HEK293 (cell line): ENCODE measurements around the gene FCGBP.

Source experiments
- CTCF ChIA-PET: fragments of 350-600 bp; formaldehyde crosslinking; extraction: SDS; loops from one replicate; lab custom pipeline; 2021; ENCODE audit warnings: antibody characterized with exemption; lab: Yijun Ruan, JAX
- POLR2A ChIA-PET: fragments of 300-600 bp; formaldehyde crosslinking; extraction: SDS; loops from one replicate; lab custom pipeline; 2020; ENCODE audit warnings: antibody characterized with exemption, inconsistent platforms; lab: Yijun Ruan, JAX
- H3K27ac ChIP-seq: fragments of 200-500 bp; sonication (Bioruptor generic); 2 replicates; pipeline ENCODE4 v1.5.1; 2014; ENCODE audit warnings: low read depth, low read length, control low read depth, inconsistent platforms; ENCODE audit errors: extremely low read depth
- H3K36me3 ChIP-seq, 2 experiments: fragments of 200-500 bp in 1 of 2; sonication (Bioruptor generic) in 1 of 2; 1 replicate in 1 of 2; 2 replicates in 1 of 2; pipeline ENCODE4 v1.5.1; 2014 to 2017; ENCODE audit warnings: inconsistent platforms in 2 of 2, low read length in 2 of 2; ENCODE audit not compliant: control insufficient read depth in 2 of 2, insufficient read depth in 1 of 2
- H3K4me1 ChIP-seq: fragments of 200-500 bp; sonication (Bioruptor generic); 2 replicates; pipeline ENCODE4 v1.5.1; 2014; ENCODE audit warnings: mild to moderate bottlenecking, low read length, inconsistent platforms; ENCODE audit not compliant: control insufficient read depth, insufficient read depth
- H3K4me3 ChIP-seq: 2 replicates; pipeline ENCODE4 v1.5.1; 2011; ENCODE audit warnings: low read depth, mild to moderate bottlenecking, control low read depth, low read length, moderate library complexity
- H3K9me3 ChIP-seq: fragments of 200-500 bp; sonication (Bioruptor generic); 2 replicates; pipeline ENCODE4 v1.5.1; 2014; ENCODE audit warnings: low read depth, low read length, inconsistent platforms; ENCODE audit not compliant: control insufficient read depth, insufficient read depth
- BCL11A ChIP-seq: fragments of 450-650 bp; formaldehyde crosslinking; IDR thresholded peaks from 2 replicates; pipeline ENCODE4 v1.5.1; 2016; ENCODE audit warnings: low read depth, missing biosample characterization, missing genetic modification characterization
- BCL6B ChIP-seq: fragments of 450-650 bp; formaldehyde crosslinking; IDR thresholded peaks from 2 replicates; pipeline ENCODE4 v1.5.1; 2017; ENCODE audit warnings: missing biosample characterization, missing genetic modification characterization
- GLIS2 ChIP-seq: fragments of 450-650 bp; formaldehyde crosslinking; IDR thresholded peaks from 2 replicates; pipeline ENCODE4 v1.5.1; 2016; ENCODE audit warnings: missing biosample characterization, missing genetic modification characterization
- KLF17 ChIP-seq: fragments of 450-650 bp; formaldehyde crosslinking; IDR thresholded peaks from 2 replicates; pipeline ENCODE4 v1.5.1; 2016; ENCODE audit warnings: missing biosample characterization, missing genetic modification characterization
- PATZ1 ChIP-seq: fragments of 450-650 bp; formaldehyde crosslinking; IDR thresholded peaks from 2 replicates; pipeline ENCODE4 v1.5.1; 2016; ENCODE audit warnings: missing biosample characterization, missing genetic modification characterization
- SP2 ChIP-seq: fragments of 450-650 bp; formaldehyde crosslinking; IDR thresholded peaks from 2 replicates; pipeline ENCODE4 v1.5.1; 2016; ENCODE audit warnings: missing biosample characterization, missing genetic modification characterization
- ZFHX2 ChIP-seq: fragments of 450-650 bp; formaldehyde crosslinking; conservative IDR thresholded peaks from 2 replicates; pipeline ENCODE4 v1.5.1; 2016; ENCODE audit warnings: missing biosample characterization, missing genetic modification characterization
- ZIC2 ChIP-seq: fragments of 450-650 bp; formaldehyde crosslinking; IDR thresholded peaks from 2 replicates; pipeline ENCODE4 v1.5.1; 2016; ENCODE audit warnings: missing biosample characterization, missing genetic modification characterization
- ZNF121 ChIP-seq: fragments of 450-650 bp; formaldehyde crosslinking; IDR thresholded peaks from 2 replicates; pipeline ENCODE4 v1.5.1; 2016; ENCODE audit warnings: missing biosample characterization, missing genetic modification characterization
- ZNF140 ChIP-seq: fragments of 450-650 bp; formaldehyde crosslinking; IDR thresholded peaks from 2 replicates; pipeline ENCODE4 v1.5.1; 2016; ENCODE audit warnings: missing biosample characterization, missing genetic modification characterization
- ZNF2 ChIP-seq: fragments of 450-650 bp; formaldehyde crosslinking; IDR thresholded peaks from 2 replicates; pipeline ENCODE4 v1.5.1; 2016; ENCODE audit warnings: missing biosample characterization, missing genetic modification characterization
- ZNF24 ChIP-seq: fragments of 450-650 bp; formaldehyde crosslinking; IDR thresholded peaks from 2 replicates; pipeline ENCODE4 v1.5.1; 2016; ENCODE audit warnings: missing biosample characterization, missing genetic modification characterization
- ZNF76 ChIP-seq: fragments of 450-650 bp; formaldehyde crosslinking; IDR thresholded peaks from 2 replicates; pipeline ENCODE4; 2016; ENCODE audit warnings: low read depth, missing biosample characterization, missing genetic modification characterization, borderline replicate concordance
- ZNF777 ChIP-seq: fragments of 450-650 bp; formaldehyde crosslinking; IDR thresholded peaks from 2 replicates; pipeline ENCODE4 v1.5.1; 2017; ENCODE audit warnings: missing biosample characterization, missing genetic modification characterization, borderline replicate concordance
- TF ChIP-seq, protein P1 (sequence below): fragments of 450-650 bp; formaldehyde crosslinking; IDR thresholded peaks from 2 replicates; pipeline ENCODE4 v1.5.1; 2016; ENCODE audit warnings: missing biosample characterization, missing genetic modification characterization, borderline replicate concordance
- TF ChIP-seq, protein P2 (sequence below): fragments of 450-650 bp; formaldehyde crosslinking; IDR thresholded peaks from 2 replicates; pipeline ENCODE4 v1.5.1; 2016; ENCODE audit warnings: missing biosample characterization, missing genetic modification characterization
- TF ChIP-seq, protein P3 (sequence below): fragments of 450-650 bp; formaldehyde crosslinking; conservative IDR thresholded peaks from 2 replicates; pipeline ENCODE4 v1.5.1; 2016; ENCODE audit warnings: low read depth, missing biosample characterization, missing genetic modification characterization

FCGBP gene

DNA sequence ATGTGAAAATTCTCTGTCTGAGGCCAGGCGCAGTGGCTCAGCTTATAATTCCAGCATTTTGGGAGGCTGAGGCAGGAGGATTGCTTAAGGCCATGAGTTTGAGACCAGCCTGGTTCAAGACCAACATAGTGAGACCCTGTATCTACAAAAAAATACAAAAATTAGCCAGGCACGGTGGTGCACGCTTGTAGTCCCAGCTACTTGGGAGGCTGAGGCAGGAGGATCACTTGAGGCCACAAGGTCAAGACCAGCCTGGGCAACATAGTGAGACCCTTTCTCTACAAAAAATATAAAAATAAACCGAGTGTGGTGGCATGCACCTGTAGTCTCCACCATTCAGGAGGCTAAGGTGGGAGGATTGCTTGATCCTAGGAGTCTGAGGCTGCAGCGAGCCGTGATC lies 2.2 kb upstream of the FCGBP start:
- ChIA-PET CTCF (interaction anchor here (0.6 kb wide), 1 partner anchor 32 kb away, joined by 3 read pairs; no protein-coding TSS in a partner anchor), POLR2A (no interaction called here)
- H3K27ac ChIP-seq: no peak overlapping the region

GRCh38 chr19:39936020-39936419 lies 1.6 kb upstream of the FCGBP start:
- peaks cover 4% of the 10 kb centered on the region for H3K9me3 ChIP-seq
- H3K27ac ChIP-seq: no peak overlapping the region; the same call in 1 of the 2 replicates
- TF ChIP-seq KLF17 (tag by site-specific recombination): no peak
- TF ChIP-seq SP2 (tag by site-specific recombination): no peak
- no peak for TF ChIP-seq ZNF2 (tag by site-specific recombination)
- TF ChIP-seq GLIS2: no peak
- TF ChIP-seq ZNF76: no peak
- no peak for TF ChIP-seq BCL11A
- no peak for TF ChIP-seq ZNF777 (tag by site-specific recombination)
- no peak for TF ChIP-seq ZNF140 (tag by site-specific recombination)
- TF ChIP-seq ZIC2: peak; percentile 26
- TF ChIP-seq, protein P1, sequence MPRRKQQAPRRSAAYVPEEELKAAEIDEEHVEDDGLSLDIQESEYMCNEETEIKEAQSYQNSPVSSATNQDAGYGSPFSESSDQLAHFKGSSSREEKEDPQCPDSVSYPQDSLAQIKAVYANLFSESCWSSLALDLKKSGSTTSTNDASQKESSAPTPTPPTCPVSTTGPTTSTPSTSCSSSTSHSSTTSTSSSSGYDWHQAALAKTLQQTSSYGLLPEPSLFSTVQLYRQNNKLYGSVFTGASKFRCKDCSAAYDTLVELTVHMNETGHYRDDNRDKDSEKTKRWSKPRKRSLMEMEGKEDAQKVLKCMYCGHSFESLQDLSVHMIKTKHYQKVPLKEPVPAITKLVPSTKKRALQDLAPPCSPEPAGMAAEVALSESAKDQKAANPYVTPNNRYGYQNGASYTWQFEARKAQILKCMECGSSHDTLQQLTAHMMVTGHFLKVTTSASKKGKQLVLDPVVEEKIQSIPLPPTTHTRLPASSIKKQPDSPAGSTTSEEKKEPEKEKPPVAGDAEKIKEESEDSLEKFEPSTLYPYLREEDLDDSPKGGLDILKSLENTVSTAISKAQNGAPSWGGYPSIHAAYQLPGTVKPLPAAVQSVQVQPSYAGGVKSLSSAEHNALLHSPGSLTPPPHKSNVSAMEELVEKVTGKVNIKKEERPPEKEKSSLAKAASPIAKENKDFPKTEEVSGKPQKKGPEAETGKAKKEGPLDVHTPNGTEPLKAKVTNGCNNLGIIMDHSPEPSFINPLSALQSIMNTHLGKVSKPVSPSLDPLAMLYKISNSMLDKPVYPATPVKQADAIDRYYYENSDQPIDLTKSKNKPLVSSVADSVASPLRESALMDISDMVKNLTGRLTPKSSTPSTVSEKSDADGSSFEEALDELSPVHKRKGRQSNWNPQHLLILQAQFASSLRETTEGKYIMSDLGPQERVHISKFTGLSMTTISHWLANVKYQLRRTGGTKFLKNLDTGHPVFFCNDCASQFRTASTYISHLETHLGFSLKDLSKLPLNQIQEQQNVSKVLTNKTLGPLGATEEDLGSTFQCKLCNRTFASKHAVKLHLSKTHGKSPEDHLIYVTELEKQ: no peak
- no peak for TF ChIP-seq PATZ1 (tag by site-specific recombination)
- TF ChIP-seq ZFHX2: 0 out of 2 replicates have a peak, but pooled peaks have one; percentile 8

More for the DNA sequence above, 2.2 kb upstream of the FCGBP start:
- H3K4me3 ChIP-seq: no peak overlapping the region
- TF ChIP-seq ZNF24: no peak
- TF ChIP-seq ZNF121 (tag by site-specific recombination): peak; percentile 94
- TF ChIP-seq BCL6B: 0 out of 2 replicates have a peak, but pooled peaks have one; percentile 17
- no peaks in the 10 kb centered on the region for H3K36me3 ChIP-seq
- peaks cover 12% of the 10 kb centered on the region for H3K4me1 ChIP-seq
- peaks cover 4% of the 10 kb centered on the region for H3K9me3 ChIP-seq

DNA sequence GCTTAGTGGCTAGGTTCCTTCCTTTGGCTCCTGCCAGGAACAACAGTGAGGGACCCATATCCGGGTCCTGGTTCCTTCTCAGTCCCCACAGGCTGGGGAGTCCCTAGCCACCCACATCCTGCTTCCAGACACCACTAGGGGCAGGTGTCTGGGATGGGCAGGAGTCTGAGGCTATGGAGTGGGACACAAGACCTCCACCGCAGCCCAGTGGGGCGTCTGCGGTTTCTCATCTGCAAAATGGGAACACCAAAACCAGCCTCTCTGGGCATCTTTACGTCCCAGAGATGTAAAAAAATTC lies 879 bp upstream of the FCGBP start:
- H3K36me3 ChIP-seq: no peaks in the 10 kb centered on the region
- peaks cover 3% of the 10 kb centered on the region for H3K9me3 ChIP-seq
- no peak overlapping the region for H3K27ac ChIP-seq
- CTCF ChIA-PET: no interaction called here
- peaks cover 9% of the 10 kb centered on the region; the same call in 1 of the 2 replicates for H3K4me1 ChIP-seq
- POLR2A ChIA-PET: no interaction called here
- TF ChIP-seq, protein P2, sequence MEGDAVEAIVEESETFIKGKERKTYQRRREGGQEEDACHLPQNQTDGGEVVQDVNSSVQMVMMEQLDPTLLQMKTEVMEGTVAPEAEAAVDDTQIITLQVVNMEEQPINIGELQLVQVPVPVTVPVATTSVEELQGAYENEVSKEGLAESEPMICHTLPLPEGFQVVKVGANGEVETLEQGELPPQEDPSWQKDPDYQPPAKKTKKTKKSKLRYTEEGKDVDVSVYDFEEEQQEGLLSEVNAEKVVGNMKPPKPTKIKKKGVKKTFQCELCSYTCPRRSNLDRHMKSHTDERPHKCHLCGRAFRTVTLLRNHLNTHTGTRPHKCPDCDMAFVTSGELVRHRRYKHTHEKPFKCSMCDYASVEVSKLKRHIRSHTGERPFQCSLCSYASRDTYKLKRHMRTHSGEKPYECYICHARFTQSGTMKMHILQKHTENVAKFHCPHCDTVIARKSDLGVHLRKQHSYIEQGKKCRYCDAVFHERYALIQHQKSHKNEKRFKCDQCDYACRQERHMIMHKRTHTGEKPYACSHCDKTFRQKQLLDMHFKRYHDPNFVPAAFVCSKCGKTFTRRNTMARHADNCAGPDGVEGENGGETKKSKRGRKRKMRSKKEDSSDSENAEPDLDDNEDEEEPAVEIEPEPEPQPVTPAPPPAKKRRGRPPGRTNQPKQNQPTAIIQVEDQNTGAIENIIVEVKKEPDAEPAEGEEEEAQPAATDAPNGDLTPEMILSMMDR: 0 out of 2 replicates have a peak, but pooled peaks have one; percentile 19
- TF ChIP-seq, protein P3, sequence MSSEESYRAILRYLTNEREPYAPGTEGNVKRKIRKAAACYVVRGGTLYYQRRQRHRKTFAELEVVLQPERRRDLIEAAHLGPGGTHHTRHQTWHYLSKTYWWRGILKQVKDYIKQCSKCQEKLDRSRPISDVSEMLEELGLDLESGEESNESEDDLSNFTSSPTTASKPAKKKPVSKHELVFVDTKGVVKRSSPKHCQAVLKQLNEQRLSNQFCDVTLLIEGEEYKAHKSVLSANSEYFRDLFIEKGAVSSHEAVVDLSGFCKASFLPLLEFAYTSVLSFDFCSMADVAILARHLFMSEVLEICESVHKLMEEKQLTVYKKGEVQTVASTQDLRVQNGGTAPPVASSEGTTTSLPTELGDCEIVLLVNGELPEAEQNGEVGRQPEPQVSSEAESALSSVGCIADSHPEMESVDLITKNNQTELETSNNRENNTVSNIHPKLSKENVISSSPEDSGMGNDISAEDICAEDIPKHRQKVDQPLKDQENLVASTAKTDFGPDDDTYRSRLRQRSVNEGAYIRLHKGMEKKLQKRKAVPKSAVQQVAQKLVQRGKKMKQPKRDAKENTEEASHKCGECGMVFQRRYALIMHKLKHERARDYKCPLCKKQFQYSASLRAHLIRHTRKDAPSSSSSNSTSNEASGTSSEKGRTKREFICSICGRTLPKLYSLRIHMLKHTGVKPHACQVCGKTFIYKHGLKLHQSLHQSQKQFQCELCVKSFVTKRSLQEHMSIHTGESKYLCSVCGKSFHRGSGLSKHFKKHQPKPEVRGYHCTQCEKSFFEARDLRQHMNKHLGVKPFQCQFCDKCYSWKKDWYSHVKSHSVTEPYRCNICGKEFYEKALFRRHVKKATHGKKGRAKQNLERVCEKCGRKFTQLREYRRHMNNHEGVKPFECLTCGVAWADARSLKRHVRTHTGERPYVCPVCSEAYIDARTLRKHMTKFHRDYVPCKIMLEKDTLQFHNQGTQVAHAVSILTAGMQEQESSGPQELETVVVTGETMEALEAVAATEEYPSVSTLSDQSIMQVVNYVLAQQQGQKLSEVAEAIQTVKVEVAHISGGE (tag by site-specific recombination): no peak
- TF ChIP-seq, all 188 proteins: peak for 1
- no peak overlapping the region for H3K4me3 ChIP-seq

More at GRCh38 chr19:39936020-39936419, 1.6 kb upstream of the FCGBP start:
- no peaks in the 10 kb centered on the region for H3K36me3 ChIP-seq
- no peak overlapping the region for H3K4me3 ChIP-seq
- ChIA-PET POLR2A (no interaction called here), CTCF (interaction anchor here (0.6 kb wide), 1 partner anchor 32 kb away, joined by 3 read pairs; no protein-coding TSS in a partner anchor)
- peaks cover 9% of the 10 kb centered on the region; the same call in 1 of the 2 replicates for H3K4me1 ChIP-seq
